ENCODE measurements around the gene ASPN. TPM values are rescaled to one million over a fixed set of nuclear protein-coding genes. Genes with fewer than 3 reads are reported as not detected.

The ASPN gene
- total RNA-seq, 2 experiments from 2014 or later = not detected

Small RNA genes lying within 50 kb of the gene (microRNA-seq; reads per million reads assigned to microRNA genes)
- not detected for gene MIR4670 (ENCODE audit: borderline replicate concordance)

Other genes starting within 250 kb of the ASPN start
- gene IARS1, start 188.8 kb downstream of the ASPN start, total RNA-seq = 100 to 1,000 TPM; 261 to 286 TPM
- gene NOL8, start 157.2 kb downstream of the ASPN start, total RNA-seq = 10 to 100 TPM; 57.7 to 80.2 TPM
- 10 to 100 TPM; 22.8 to 32.3 TPM for gene CENPP, start 156.6 kb downstream of the ASPN start, total RNA-seq
- not detected for gene OGN, start 77.9 kb downstream of the ASPN start, total RNA-seq
- gene OMD, start 58.0 kb downstream of the ASPN start, total RNA-seq = not detected
- not detected for gene ECM2, start 53.5 kb upstream of the ASPN start, total RNA-seq
- 10 to 100 TPM in 1 of 2 experiments, 1 to 10 TPM in 1; 9.9 to 12.2 TPM for gene IPPK, start 187.6 kb upstream of the ASPN start, total RNA-seq